GM10266 (cell line): ENCODE data around the gene RNF115.
A peak's percentile ranks its signal among the peaks of the same experiment; 100 is the strongest.

Source experiments
- DNase-seq: peaks from one replicate; pipeline ENCODE4 v3.0.0; 2012; ENCODE audit errors: extremely low spot score
- CTCF ChIP-seq: IDR thresholded peaks from 2 replicates; pipeline ENCODE4 v1.5.1; 2012; ENCODE audit warnings: mild to moderate bottlenecking, low read depth; ENCODE audit not compliant: control insufficient read depth, insufficient read depth; ENCODE audit errors: missing control alignments

RNF115 gene

GRCh38 chr1:145690587-145691558, 133.0 kb downstream of the RNF115 start:
- DNase-seq: peak; percentile 53

GRCh38 chr1:145689922-145690321, 134.0 kb downstream of the RNF115 start:
- no peak for TF ChIP-seq CTCF
- DNase-seq: no peak

More at GRCh38 chr1:145690587-145691558, 133.0 kb downstream of the RNF115 start:
- TF ChIP-seq CTCF: no peak

- DNase-seq: no peak
- no peak for TF ChIP-seq CTCF
Measured at GRCh38 chr1:145688924-145689323, 135.0 kb downstream of the RNF115 start.
